Gastrocnemius medialis (tissue), 4 donors: Measurements from ENCODE around the gene CDRT4. TPM values are rescaled to one million over a fixed set of nuclear protein-coding genes. Genes with fewer than 3 reads are reported as not detected.

Experiments used
- ATAC-seq, 2 donors: fragments of 150-250 bp; one replicate each; pipeline ENCODE4 v1.9.1; 2016
- DNase-seq, 2 donors: peaks; one replicate each; pipeline ENCODE4 v3.0.0-alpha.2; 2019
- H3K27ac ChIP-seq, 4 donors: fragments of 200-600 bp; sonication (generic); 1 replicate in 1 of 4; 2 replicates in 3 of 4; pipeline ENCODE4 v1.5.1; 2016 to 2018; ENCODE audit warnings: mild to moderate bottlenecking in 2 of 4, moderate library complexity in 1 of 4
- H3K27me3 ChIP-seq, 3 donors: fragments of 200-600 bp; sonication (generic) in 2 of 3; 1 replicate in 1 of 3; 2 replicates in 2 of 3; pipeline versions ENCODE4 v1.5.1 to v1.6.0; 2016 to 2019; ENCODE audit warnings: mild to moderate bottlenecking in 1 of 3, moderate library complexity in 1 of 3
- H3K36me3 ChIP-seq, 2 donors: fragments of 200-600 bp; sonication (generic) in 1 of 2; one replicate each; pipeline ENCODE4 v1.5.1; 2017 to 2018
- H3K4me1 ChIP-seq, 2 donors: fragments of 200-600 bp; sonication (generic) in 1 of 2; one replicate each; pipeline ENCODE4 v1.5.1; 2016 to 2017; ENCODE audit warnings: mild to moderate bottlenecking in 2 of 2
- H3K4me3 ChIP-seq, 4 donors: fragments of 200-600 bp; sonication (generic) in 3 of 4; 1 replicate in 1 of 4; 2 replicates in 3 of 4; pipeline ENCODE4 v1.5.1; 2016 to 2019; ENCODE audit warnings: mild to moderate bottlenecking in 2 of 4
- H3K9me3 ChIP-seq, 3 donors: fragments of 200-600 bp; sonication (generic) in 2 of 3; 1 replicate in 1 of 3; 2 replicates in 2 of 3; pipeline ENCODE4 v1.5.1; 2016 to 2019
- POLR2A ChIP-seq, 2 donors: fragments of 450-650 bp; IDR thresholded peaks; one replicate each; pipeline ENCODE4 v1.6.1; 2017; ENCODE audit warnings: antibody characterized with exemption in 2 of 2, mild to moderate bottlenecking in 2 of 2, moderate library complexity in 2 of 2
- in situ Hi-C, 4 donors: fragments of 200-750 bp; cut with MboI; loops; one replicate each; pipeline versions ENCODE4 v1.15.0 to v1.8.0; 2017; ENCODE audit warnings: low sequenced_read_pairs in 4 of 4
- intact Hi-C: fragments of 100-400 bp; cut with DNase I; formaldehyde crosslinking; loops from one replicate; pipeline ENCODE4 v1.15.1; 2023; ENCODE audit warnings: low total_unique reads
- total RNA-seq, 4 donors: library from RNA; depleted of rRNA; stranded (reverse); fragments of >200 nt; gene quantifications; one replicate each; pipeline versions ENCODE4 v1.1.0 to v1.2.3, GENCODE V29; 2016
- TF ChIP-seq, protein P1 (sequence below), 5 experiments: fragments of 450-650 bp in 3 of 5; fragments of 200-600 bp in 2 of 5; sonication (generic) in 2 of 5; IDR thresholded peaks in 4 of 5; conservative IDR thresholded peaks in 1 of 5; 1 replicate in 4 of 5; 2 replicates in 1 of 5; pipeline ENCODE4 v1.5.1; 2016 to 2019; ENCODE audit warnings: antibody characterized with exemption in 5 of 5, mild to moderate bottlenecking in 3 of 5, moderate library complexity in 3 of 5

The CDRT4 gene
- total RNA-seq, 4 donors from 2014 or later = 0.66 to 2.0 (median 1.00) TPM

DNA sequence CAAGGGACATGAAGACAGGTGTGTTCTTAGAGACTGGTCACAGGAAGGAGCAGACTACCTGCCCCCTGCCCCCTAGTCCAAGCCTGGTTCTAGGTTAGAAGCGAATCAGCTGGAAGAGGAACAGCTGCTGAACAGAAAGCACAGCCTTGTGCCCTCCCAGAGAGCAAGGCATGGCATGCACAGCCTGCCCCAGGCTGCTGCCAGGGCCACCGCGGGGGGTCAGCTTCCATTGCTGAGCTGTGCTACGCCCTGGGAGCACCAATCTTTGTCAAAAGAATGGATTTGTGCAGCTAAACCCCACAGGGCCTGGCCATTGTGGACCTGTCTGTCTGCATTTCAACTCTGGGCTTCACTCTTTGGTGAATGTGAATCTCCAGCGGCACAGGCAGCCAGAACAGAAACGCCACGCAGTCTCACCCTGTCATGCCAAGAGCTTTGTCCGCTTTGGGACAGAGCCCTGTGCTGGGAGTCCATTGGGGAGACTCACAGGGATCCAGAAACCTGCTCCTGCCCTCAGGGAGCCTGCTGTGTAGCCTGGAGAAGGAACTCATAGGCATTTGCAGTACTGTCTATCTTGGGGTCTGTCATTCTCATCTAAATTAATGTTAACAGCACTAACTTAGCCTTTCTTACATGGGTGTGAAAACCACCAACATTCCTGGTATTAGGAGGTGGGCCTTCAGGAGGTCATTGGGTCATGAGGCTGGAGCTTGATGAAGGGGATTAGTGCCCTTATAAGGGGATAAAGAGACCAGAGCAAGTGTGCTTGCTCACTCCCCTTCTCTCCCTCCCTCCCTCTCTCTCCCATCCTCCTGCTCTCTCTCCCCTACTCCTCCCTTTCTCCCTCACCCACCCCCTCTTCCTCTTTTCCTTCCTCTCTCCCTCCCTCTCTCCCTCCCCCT, 25.6 kb upstream of the CDRT4 start:
- Histone ChIP-seq H3K4me1 (peaks cover 20 to 38% of the 10 kb centered on the region in 2 donors), H3K27ac (no peak overlapping the region), H3K4me3 (no peak overlapping the region), H3K27me3 (no peaks in the 10 kb centered on the region), H3K36me3 (no peaks in the 10 kb centered on the region), H3K9me3 (no peaks in the 10 kb centered on the region)
- in situ Hi-C loops (no loop called here), intact Hi-C loops (loop anchor here (10.0 kb wide), 1 partner anchor 1288 kb away; no protein-coding TSS in a partner anchor)
- no peak for DNase-seq
- ATAC-seq = no peak
- TF ChIP-seq, protein P1, sequence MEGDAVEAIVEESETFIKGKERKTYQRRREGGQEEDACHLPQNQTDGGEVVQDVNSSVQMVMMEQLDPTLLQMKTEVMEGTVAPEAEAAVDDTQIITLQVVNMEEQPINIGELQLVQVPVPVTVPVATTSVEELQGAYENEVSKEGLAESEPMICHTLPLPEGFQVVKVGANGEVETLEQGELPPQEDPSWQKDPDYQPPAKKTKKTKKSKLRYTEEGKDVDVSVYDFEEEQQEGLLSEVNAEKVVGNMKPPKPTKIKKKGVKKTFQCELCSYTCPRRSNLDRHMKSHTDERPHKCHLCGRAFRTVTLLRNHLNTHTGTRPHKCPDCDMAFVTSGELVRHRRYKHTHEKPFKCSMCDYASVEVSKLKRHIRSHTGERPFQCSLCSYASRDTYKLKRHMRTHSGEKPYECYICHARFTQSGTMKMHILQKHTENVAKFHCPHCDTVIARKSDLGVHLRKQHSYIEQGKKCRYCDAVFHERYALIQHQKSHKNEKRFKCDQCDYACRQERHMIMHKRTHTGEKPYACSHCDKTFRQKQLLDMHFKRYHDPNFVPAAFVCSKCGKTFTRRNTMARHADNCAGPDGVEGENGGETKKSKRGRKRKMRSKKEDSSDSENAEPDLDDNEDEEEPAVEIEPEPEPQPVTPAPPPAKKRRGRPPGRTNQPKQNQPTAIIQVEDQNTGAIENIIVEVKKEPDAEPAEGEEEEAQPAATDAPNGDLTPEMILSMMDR (IDR thresholded peaks at IDR 0.05 in 4 of 5, conservative IDR thresholded peaks at IDR 0.05 in 1 of 5) = no peak
- no peak for TF ChIP-seq POLR2A (IDR thresholded peaks at IDR 0.05)

DNA sequence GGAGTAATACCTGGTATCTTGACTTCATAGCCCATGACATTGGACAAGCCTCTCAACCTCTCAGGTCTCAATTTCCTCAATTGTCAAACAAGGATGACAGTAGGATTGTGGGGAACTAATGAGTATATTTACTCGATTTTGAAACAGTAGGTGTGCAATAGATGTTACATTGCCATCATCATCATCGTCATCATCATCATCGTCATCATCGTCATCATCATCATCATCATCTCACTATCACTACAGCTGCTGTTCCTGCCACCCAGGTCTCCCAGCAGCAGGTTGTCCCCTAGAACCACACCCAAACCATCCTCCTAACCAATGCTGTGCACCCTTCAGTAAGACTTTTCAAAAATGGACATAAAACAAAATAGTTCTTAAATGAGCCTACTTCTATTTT, 24.8 kb upstream of the CDRT4 start:
- TF ChIP-seq, protein P1 (IDR thresholded peaks at IDR 0.05 in 4 of 5, conservative IDR thresholded peaks at IDR 0.05 in 1 of 5) = no peak
- TF ChIP-seq POLR2A (IDR thresholded peaks at IDR 0.05) = no peak
- DNase-seq (no peak), ATAC-seq (no peak)
- Histone ChIP-seq H3K4me3 (no peak overlapping the region), H3K27ac (no peak overlapping the region), H3K27me3 (no peaks in the 10 kb centered on the region), H3K9me3 (no peaks in the 10 kb centered on the region), H3K4me1 (peaks cover 19 to 34% of the 10 kb centered on the region in 2 donors), H3K36me3 (no peaks in the 10 kb centered on the region)
- in situ Hi-C loops (no loop called here), intact Hi-C loops (loop anchor here (10.0 kb wide), 1 partner anchor 1287 kb away; no protein-coding TSS in a partner anchor)

DNA sequence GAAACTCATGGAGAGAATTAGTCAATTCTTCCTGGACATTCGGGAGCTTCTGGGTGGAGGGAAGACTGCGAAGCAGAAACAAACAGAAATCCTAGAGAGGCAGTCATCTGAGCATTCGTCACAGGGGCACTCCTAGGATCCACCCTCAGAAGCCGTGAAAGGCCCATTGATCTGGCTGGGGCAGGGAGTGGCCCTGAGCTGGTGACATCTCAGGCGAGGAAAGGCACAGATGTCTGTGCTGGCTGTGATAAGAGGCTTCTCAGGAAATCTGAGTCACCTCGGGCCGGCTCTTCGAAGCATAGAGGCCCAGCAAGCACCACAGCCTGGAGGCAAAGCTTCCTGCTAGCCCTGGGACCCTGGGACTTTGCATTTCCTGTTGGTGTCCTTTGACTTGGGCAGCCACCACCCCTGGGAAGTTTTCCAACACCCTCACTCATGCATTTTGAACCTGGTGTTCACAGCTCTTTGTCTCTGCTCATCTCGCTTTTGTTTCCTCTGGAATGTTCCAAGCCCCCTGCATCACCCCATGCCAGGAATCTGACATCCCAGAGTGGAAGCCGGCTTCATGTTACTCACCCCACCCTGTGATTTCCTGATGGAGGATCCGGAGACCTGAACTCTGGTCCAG, 23.3 kb upstream of the CDRT4 start:
- DNase-seq (peak; percentile 70 to 80), ATAC-seq (peak; percentile 79 to 92)
- TF ChIP-seq POLR2A (IDR thresholded peaks at IDR 0.05) = no peak
- TF ChIP-seq, protein P1 (IDR thresholded peaks at IDR 0.05 in 4 of 5, conservative IDR thresholded peaks at IDR 0.05 in 1 of 5) = no peak
- H3K9me3 ChIP-seq = no peaks in the 10 kb centered on the region
- peak overlapping the region; percentile 63 to 78 (median 71) for H3K27ac ChIP-seq
- peaks cover 9 to 19% of the 10 kb centered on the region in 2 donors for H3K4me1 ChIP-seq
- H3K4me3 ChIP-seq = no peak overlapping the region
- no peaks in the 10 kb centered on the region for H3K36me3 ChIP-seq
- in situ Hi-C loops (no loop called here), intact Hi-C loops (loop anchor here (10.0 kb wide), 1 partner anchor 1286 kb away; no protein-coding TSS in a partner anchor)
- H3K27me3 ChIP-seq = no peaks in the 10 kb centered on the region

DNA sequence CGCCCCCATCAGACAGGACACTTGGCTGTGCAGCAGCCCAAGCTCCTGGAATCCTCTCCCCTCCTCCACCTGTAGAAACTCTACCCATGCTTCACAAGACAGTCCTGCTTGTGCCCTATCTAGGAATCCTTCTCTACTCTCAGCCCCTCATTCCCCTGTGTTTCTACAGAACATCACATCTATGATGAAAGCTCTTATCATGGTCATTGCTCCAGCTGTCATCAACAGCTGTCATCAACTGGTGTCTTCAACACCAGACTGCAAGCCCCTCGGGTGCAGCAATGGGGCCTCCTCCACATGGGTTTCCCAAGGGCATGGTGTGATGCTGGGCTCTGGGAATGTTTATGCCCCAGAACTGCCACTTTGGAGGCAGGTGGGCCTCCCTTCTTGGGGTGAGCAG, 21.1 kb upstream of the CDRT4 start:
- Histone ChIP-seq H3K36me3 (no peaks in the 10 kb centered on the region), H3K4me1 (peaks cover 9 to 17% of the 10 kb centered on the region in 2 donors), H3K4me3 (no peak overlapping the region), H3K27me3 (no peaks in the 10 kb centered on the region), H3K27ac (no peak overlapping the region), H3K9me3 (no peaks in the 10 kb centered on the region)
- no peak for ATAC-seq
- TF ChIP-seq POLR2A (IDR thresholded peaks at IDR 0.05) = no peak
- TF ChIP-seq, protein P1 (IDR thresholded peaks at IDR 0.05 in 4 of 5, conservative IDR thresholded peaks at IDR 0.05 in 1 of 5) = no peak
- in situ Hi-C loops = no loop called here
- intact Hi-C loops = no loop called here
- DNase-seq = no peak
